Lung (tissue), 12 donors: ENCODE measurements around the gene REEP1. TPM values are rescaled to one million over a fixed set of nuclear protein-coding genes. Genes with fewer than 3 reads are reported as not detected.
"Not testable (repeated sequence)": the region's sequence is repeated elsewhere in the genome, so short reads cannot be mapped to it uniquely, and the experiment has no call there.

ENCODE experiments used
- ATAC-seq: fragments of 200-7000 bp; cut with Tn5 transposase; one replicate; pipeline ENCODE4 v1.9.1; 2020; ENCODE audit warnings: moderate number of reproducible peaks; ENCODE audit not compliant: insufficient read depth, low FRiP score
- DNase-seq, 3 donors: peaks; one replicate each; pipeline ENCODE4 v3.0.0-alpha.2; 2013 to 2017
- H3K27ac ChIP-seq, 2 donors: one replicate each; pipeline ENCODE4 v1.5.1; 2013; ENCODE audit warnings: mild to moderate bottlenecking in 2 of 2, moderate library complexity in 2 of 2, control low read depth in 1 of 2, inconsistent platforms in 1 of 2, low read depth in 1 of 2, low read length in 1 of 2
- H3K27me3 ChIP-seq, 3 donors: one replicate each; pipeline ENCODE4 v1.5.1; 2013; ENCODE audit warnings: low read length in 2 of 3; ENCODE audit not compliant: control insufficient read depth in 3 of 3, insufficient read depth in 3 of 3
- H3K36me3 ChIP-seq, 4 donors: one replicate each; pipeline ENCODE4 v1.5.1; 2013; ENCODE audit warnings: low read length in 4 of 4, mild to moderate bottlenecking in 1 of 4, moderate library complexity in 1 of 4; ENCODE audit not compliant: control insufficient read depth in 4 of 4, insufficient read depth in 4 of 4
- H3K4me1 ChIP-seq, 5 donors: one replicate each; pipeline ENCODE4 v1.5.1; 2013; ENCODE audit warnings: low read length in 5 of 5, mild to moderate bottlenecking in 2 of 5, moderate library complexity in 1 of 5; ENCODE audit not compliant: control insufficient read depth in 5 of 5, insufficient read depth in 5 of 5
- H3K4me3 ChIP-seq: one replicate; pipeline ENCODE4 v1.5.1; 2013; ENCODE audit warnings: mild to moderate bottlenecking, control low read depth, moderate library complexity
- H3K9ac ChIP-seq, 2 donors: one replicate each; pipeline ENCODE4 v1.5.1; 2013; ENCODE audit warnings: low read length in 2 of 2, control low read depth in 1 of 2; ENCODE audit not compliant: insufficient read depth in 1 of 2
- H3K9me3 ChIP-seq, 4 donors: one replicate each; pipeline ENCODE4 v1.5.1; 2013; ENCODE audit warnings: low read length in 3 of 4, mild to moderate bottlenecking in 1 of 4, moderate library complexity in 1 of 4; ENCODE audit not compliant: control insufficient read depth in 4 of 4, insufficient read depth in 3 of 4
- CTCF ChIP-seq: IDR thresholded peaks from 2 replicates; pipeline ENCODE4 v1.5.1; 2012; ENCODE audit warnings: mild to moderate bottlenecking; ENCODE audit errors: control extremely low read depth, extremely low read depth
- WGBS, 2 donors: extraction: QIAGEN DNeasy Blood & Tissue Kit; methylation state at CpG; one replicate each; pipeline ENCODE4 v1.1.7; 2013; 5-methylcytosine and 5-hydroxymethylcytosine counted together
- polyA plus RNA-seq, 2 donors: library from polyadenylated mRNA; stranded (reverse); fragments of 200-250 nt; gene quantifications; one replicate each; pipeline ENCODE4 v1.2.1, GENCODE V29; 2013
- total RNA-seq, 2 donors: library from RNA; depleted of rRNA in 1 of 2; stranded (reverse); fragments of >200 nt in 1 of 2; gene quantifications; one replicate each; pipeline ENCODE4 v1.2.1, GENCODE V29; 2014 to 2021
- donor health status: control.
- donor health status: control.
- donor health status: Bipolar disorder and iron deficiency.
- donor health status: healthy.
- donor health status: DM: yes; HTN: yes; CAD: no.

REEP1 gene
- total and polyA plus RNA-seq, 4 donors: 2.4 to 19.7 (median 5.4) TPM

- H3K4me1 ChIP-seq: peaks cover 0 to 13% (median 6%) of the 10 kb centered on the region in 5 donors
- 83 to 87% methylated on average over 5 of the region's 5 CpGs for WGBS, 2 donors
- ATAC-seq: no peak
These were observed 106.5 kb downstream of the REEP1 start for GRCh38 chr2:86230961-86231360.

DNA sequence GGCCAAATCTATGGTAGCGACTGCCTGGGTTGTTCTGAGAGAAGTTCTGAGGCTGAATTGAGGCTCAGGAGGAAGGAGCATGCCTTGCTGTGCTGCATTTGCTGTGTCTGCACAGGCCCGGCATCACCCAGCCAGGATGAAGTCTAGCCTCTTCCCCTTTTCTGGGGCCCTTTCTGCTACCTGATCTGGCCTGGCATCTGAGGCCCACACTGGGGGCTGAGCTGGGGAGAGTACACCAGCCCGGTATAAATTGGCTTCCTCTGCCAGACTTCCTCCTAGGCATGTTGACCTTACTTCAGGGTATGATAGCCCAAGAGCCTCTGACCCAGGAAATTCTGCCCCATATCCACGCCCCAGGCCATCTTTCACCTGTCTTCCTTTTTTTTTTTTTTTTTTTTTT is 108.2 kb downstream of the REEP1 start:
- Histone ChIP-seq H3K27me3 (no peaks in the 10 kb centered on the region), H3K27ac (no peak overlapping the region), H3K4me3 (no peak overlapping the region), H3K9me3 (no peaks in the 10 kb centered on the region), H3K9ac (no peak overlapping the region), H3K36me3 (no peaks in the 10 kb centered on the region), H3K4me1 (peaks cover 3 to 15% (median 4%) of the 10 kb centered on the region in 5 donors)
- DNase-seq: no peak
- no peak for TF ChIP-seq CTCF
- 46 to 65% methylated on average over 4 of the region's 4 CpGs for WGBS, 2 donors
- ATAC-seq: no peak

More at GRCh38 chr2:86230961-86231360, 106.5 kb downstream of the REEP1 start:
- no peak for DNase-seq
- TF ChIP-seq CTCF: no peak
- no peak overlapping the region for H3K4me3 ChIP-seq
- H3K27me3 ChIP-seq: no peaks in the 10 kb centered on the region
- H3K36me3 ChIP-seq: no peaks in the 10 kb centered on the region
- no peak overlapping the region for H3K27ac ChIP-seq
- H3K9ac ChIP-seq: no peak overlapping the region
- H3K9me3 ChIP-seq: no peaks in the 10 kb centered on the region

GRCh38 chr2:86228574-86228973 is 108.9 kb downstream of the REEP1 start:
- not testable (repeated sequence) for H3K27me3 ChIP-seq, H3K9ac ChIP-seq, H3K4me3 ChIP-seq, H3K36me3 ChIP-seq, DNase-seq, H3K9me3 ChIP-seq, H3K27ac ChIP-seq, ATAC-seq
- 92 to 95% methylated on average over 8 of the region's 8 CpGs for WGBS, 2 donors
- peaks cover 3 to 13% (median 7%) of the 10 kb centered on the region in 5 donors for H3K4me1 ChIP-seq

DNA sequence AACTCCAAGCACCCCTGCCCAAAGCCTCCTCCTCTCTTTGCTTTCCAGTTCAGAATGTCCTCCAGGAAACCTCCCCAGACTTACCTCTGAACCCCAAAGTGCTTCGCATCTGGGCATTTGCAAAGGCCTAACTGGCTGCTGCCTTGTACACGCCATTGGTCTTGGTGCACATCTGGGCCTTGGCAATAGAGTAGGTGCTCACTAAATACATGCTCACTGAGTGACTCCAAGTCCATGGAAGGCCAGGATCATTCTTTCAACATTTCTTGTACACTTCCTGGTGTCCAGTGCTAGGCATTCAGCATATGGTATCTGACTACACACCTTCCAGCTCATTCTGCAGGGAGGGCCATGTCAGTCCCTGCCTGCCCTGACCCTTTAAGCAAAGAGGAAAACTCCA is 109.7 kb downstream of the REEP1 start:
- Histone ChIP-seq H3K4me3 (no peak overlapping the region), H3K27me3 (no peaks in the 10 kb centered on the region), H3K9me3 (no peaks in the 10 kb centered on the region), H3K4me1 (peaks cover 5 to 21% (median 12%) of the 10 kb centered on the region in 5 donors), H3K36me3 (no peaks in the 10 kb centered on the region), H3K9ac (no peak overlapping the region), H3K27ac (no peak overlapping the region)
- no peak for TF ChIP-seq CTCF
- ATAC-seq (no peak), DNase-seq (no peak)
- 93 to 97% methylated on average over 2 of the region's 2 CpGs for WGBS, 2 donors
